SK-N-SH treated with all-trans-retinoic acid at 6 μM for 48 hours (cell line): Measurements from ENCODE around the gene MLYCD.

ENCODE experiments used
- ATAC-seq: fragments of 200-7000 bp; cut with Tn5 transposase; 3 replicates; pipeline ENCODE4 v1.9.1; 2020; ENCODE audit warnings: mild to moderate bottlenecking, moderate library complexity
- ARNTL ChIP-seq: fragments of 450-650 bp; formaldehyde crosslinking; IDR thresholded peaks from 2 replicates; pipeline ENCODE4 v1.5.0; 2020; ENCODE audit warnings: low read depth, mild to moderate bottlenecking, moderate library complexity, borderline replicate concordance
- CSDC2 ChIP-seq: fragments of 250-450 bp; sonication (Bioruptor Pico); IDR thresholded peaks from 2 replicates; pipeline ENCODE4 v1.5.0; 2020; ENCODE audit warnings: mild to moderate bottlenecking, moderate library complexity
- CSRNP3 ChIP-seq: fragments of 250-450 bp; sonication (Bioruptor Pico); IDR thresholded peaks from 2 replicates; pipeline ENCODE4 v1.5.1; 2021; ENCODE audit warnings: mild to moderate bottlenecking, moderate library complexity
- ESRRG ChIP-seq: fragments of 250-450 bp; sonication (Bioruptor Pico); IDR thresholded peaks from 2 replicates; pipeline ENCODE4 v1.6.1; 2021; ENCODE audit warnings: mild to moderate bottlenecking
- GLIS3 ChIP-seq: fragments of 250-450 bp; sonication (Bioruptor Pico); IDR thresholded peaks from 2 replicates; pipeline ENCODE4 v1.5.0; 2020; ENCODE audit warnings: mild to moderate bottlenecking, moderate library complexity
- ISL1 ChIP-seq: fragments of 250-450 bp; sonication (Bioruptor Pico); IDR thresholded peaks from 2 replicates; pipeline ENCODE4 v2.1.2; 2022; ENCODE audit warnings: mild to moderate bottlenecking, moderate library complexity
- OSR1 ChIP-seq: fragments of 250-450 bp; sonication (Bioruptor Pico); IDR thresholded peaks from 2 replicates; pipeline ENCODE4 v1.8.0; 2022; ENCODE audit warnings: moderate library complexity, mild to moderate bottlenecking, inconsistent platforms
- POU6F1 ChIP-seq: fragments of 250-450 bp; sonication (Bioruptor Pico); IDR thresholded peaks from 2 replicates; pipeline ENCODE4 v1.8.0; 2021; ENCODE audit warnings: low read depth, mild to moderate bottlenecking, moderate library complexity, borderline replicate concordance
- PPARA ChIP-seq: fragments of 250-450 bp; sonication (Bioruptor Pico); IDR thresholded peaks from 2 replicates; pipeline ENCODE4 v1.5.0; 2020; ENCODE audit warnings: mild to moderate bottlenecking, borderline replicate concordance
- RARB ChIP-seq: fragments of 250-450 bp; sonication (Bioruptor Pico); IDR thresholded peaks from 2 replicates; pipeline ENCODE4 v1.8.0; 2021; ENCODE audit warnings: mild to moderate bottlenecking, moderate library complexity
- SNAI2 ChIP-seq: fragments of 250-450 bp; sonication (Bioruptor Pico); IDR thresholded peaks from 2 replicates; pipeline ENCODE4 v1.5.0; 2020; ENCODE audit warnings: mild to moderate bottlenecking, moderate library complexity
- TCF4 ChIP-seq: fragments of 250-450 bp; sonication (Bioruptor Pico); IDR thresholded peaks from 2 replicates; pipeline ENCODE4 v1.8.0; 2021; ENCODE audit warnings: mild to moderate bottlenecking, moderate library complexity, borderline replicate concordance
- TOX ChIP-seq: fragments of 250-450 bp; sonication (Bioruptor Pico); IDR thresholded peaks from 2 replicates; pipeline ENCODE4 v1.8.0; 2021; ENCODE audit warnings: mild to moderate bottlenecking, moderate library complexity, borderline replicate concordance
- ZC3H10 ChIP-seq: fragments of 250-450 bp; sonication (Bioruptor Pico); IDR thresholded peaks from 2 replicates; pipeline ENCODE4 v1.5.1; 2021; ENCODE audit warnings: mild to moderate bottlenecking, moderate library complexity
- ZFP3 ChIP-seq: fragments of 250-450 bp; sonication (Bioruptor Pico); IDR thresholded peaks from 2 replicates; pipeline ENCODE4 v1.5.0; 2020; ENCODE audit warnings: mild to moderate bottlenecking, moderate library complexity
- ZFP30 ChIP-seq: fragments of 450-650 bp; formaldehyde crosslinking; IDR thresholded peaks from 2 replicates; pipeline ENCODE4 v1.5.0; 2022; ENCODE audit warnings: mild to moderate bottlenecking, moderate library complexity
- ZNF565 ChIP-seq: fragments of 450-650 bp; formaldehyde crosslinking; conservative IDR thresholded peaks from 2 replicates; pipeline ENCODE4 v1.5.0; 2020; ENCODE audit warnings: low read depth, mild to moderate bottlenecking, moderate library complexity
- ZNF70 ChIP-seq: fragments of 450-650 bp; formaldehyde crosslinking; IDR thresholded peaks from 2 replicates; pipeline ENCODE4 v1.5.0; 2020; ENCODE audit warnings: mild to moderate bottlenecking, moderate library complexity
- ZNF8 ChIP-seq: fragments of 450-650 bp; formaldehyde crosslinking; IDR thresholded peaks from 2 replicates; pipeline ENCODE4 v1.5.0; 2020; ENCODE audit warnings: mild to moderate bottlenecking, moderate library complexity
- TF ChIP-seq, protein P1 (sequence below): fragments of 250-450 bp; sonication (Bioruptor Pico); IDR thresholded peaks from 2 replicates; pipeline ENCODE4 v1.8.0; 2020; ENCODE audit warnings: mild to moderate bottlenecking, moderate library complexity, borderline replicate concordance
- TF ChIP-seq, protein P2 (sequence below): fragments of 250-450 bp; sonication (Bioruptor Pico); IDR thresholded peaks from 2 replicates; pipeline ENCODE4 v1.5.1; 2020; ENCODE audit warnings: low read depth, mild to moderate bottlenecking, moderate library complexity

MLYCD gene

GRCh38 chr16:83934684-83934977, 35.7 kb downstream of the MLYCD start:
- no peak for TF ChIP-seq CSDC2
- no peak for TF ChIP-seq CSRNP3
- no peak for TF ChIP-seq ZNF70 (CRISPR knock-in tag)
- TF ChIP-seq SNAI2 (CRISPR knock-in tag), result no peak
- TF ChIP-seq GLIS3, result no peak
- TF ChIP-seq TCF4 (CRISPR knock-in tag), result no peak
- TF ChIP-seq OSR1 (CRISPR knock-in tag), result no peak
- no peak for TF ChIP-seq ZC3H10 (CRISPR knock-in tag)
- TF ChIP-seq RARB (CRISPR knock-in tag), result no peak
- TF ChIP-seq ESRRG (CRISPR knock-in tag), result no peak
- no peak for TF ChIP-seq ARNTL
- TF ChIP-seq ZFP30 (CRISPR knock-in tag), result no peak
- no peak for TF ChIP-seq ZFP3 (CRISPR knock-in tag)
- TF ChIP-seq, all 23 proteins: peak for 0

GRCh38 chr16:83935005-83935857, 36.3 kb downstream of the MLYCD start:
- ATAC-seq, result no peak
- TF ChIP-seq ZNF565 (CRISPR knock-in tag), result no peak

More at GRCh38 chr16:83934684-83934977, 35.7 kb downstream of the MLYCD start:
- ATAC-seq, result no peak

DNA sequence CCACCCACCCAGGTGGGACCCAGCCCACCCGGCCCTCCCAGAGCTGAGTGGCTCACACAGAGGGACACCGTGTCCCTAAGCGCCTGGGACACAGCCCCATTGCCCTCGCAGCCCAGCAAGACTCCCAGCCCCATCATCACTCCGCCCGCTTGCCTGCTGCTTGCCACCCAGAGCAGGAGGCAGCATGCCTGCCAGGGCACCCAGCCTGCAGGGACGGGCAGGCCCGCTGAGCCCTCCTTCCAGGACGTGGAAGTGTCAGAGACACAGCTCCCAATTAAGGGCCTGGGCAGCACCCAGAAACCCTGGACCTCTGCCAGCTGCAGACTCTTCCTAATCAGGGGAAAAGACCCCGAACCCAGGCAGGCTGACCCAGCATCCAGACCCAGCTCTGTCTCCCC, 36.9 kb downstream of the MLYCD start:
- ATAC-seq, result no peak
- TF ChIP-seq SNAI2 (CRISPR knock-in tag) (no peak), ZC3H10 (CRISPR knock-in tag) (no peak)
- TF ChIP-seq, all 23 proteins: peak for 0

DNA sequence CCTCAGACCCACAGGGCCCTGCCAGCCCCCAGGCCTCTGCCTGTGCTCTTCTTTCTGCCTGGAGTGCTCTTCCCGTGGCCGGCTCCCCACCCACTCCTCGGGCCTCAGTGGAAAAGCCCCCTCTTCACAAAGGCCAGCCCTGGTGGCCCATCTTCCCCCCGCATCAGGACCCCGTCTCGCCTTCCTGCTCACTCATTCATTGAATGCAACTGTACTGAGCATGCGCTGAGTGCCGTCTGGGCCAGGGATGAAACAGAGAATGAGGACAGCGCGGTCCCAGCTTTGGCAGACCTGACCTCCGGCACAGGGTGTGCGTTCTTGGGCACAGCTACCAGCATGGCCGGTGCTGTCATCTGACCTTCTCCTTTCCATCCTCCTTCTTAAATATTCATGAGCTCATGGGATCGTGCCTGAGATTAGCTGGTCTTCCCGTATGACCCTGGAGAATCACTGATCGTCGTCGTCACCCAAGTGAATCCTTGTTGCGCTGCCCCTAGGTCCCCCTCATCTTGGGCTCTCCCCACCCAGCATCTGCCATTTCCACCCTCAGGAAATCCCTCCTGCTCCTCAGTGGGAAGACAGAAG, 37.8 kb downstream of the MLYCD start:
- ATAC-seq, result no peak

More for the DNA sequence above, 37.8 kb downstream of the MLYCD start:
- TF ChIP-seq GLIS3, result no peak
- TF ChIP-seq ZFP30 (CRISPR knock-in tag), result no peak
- TF ChIP-seq RARB (CRISPR knock-in tag), result no peak
- TF ChIP-seq ZFP3 (CRISPR knock-in tag), result no peak
- TF ChIP-seq ZNF8 (CRISPR knock-in tag), result no peak
- TF ChIP-seq, protein P1, sequence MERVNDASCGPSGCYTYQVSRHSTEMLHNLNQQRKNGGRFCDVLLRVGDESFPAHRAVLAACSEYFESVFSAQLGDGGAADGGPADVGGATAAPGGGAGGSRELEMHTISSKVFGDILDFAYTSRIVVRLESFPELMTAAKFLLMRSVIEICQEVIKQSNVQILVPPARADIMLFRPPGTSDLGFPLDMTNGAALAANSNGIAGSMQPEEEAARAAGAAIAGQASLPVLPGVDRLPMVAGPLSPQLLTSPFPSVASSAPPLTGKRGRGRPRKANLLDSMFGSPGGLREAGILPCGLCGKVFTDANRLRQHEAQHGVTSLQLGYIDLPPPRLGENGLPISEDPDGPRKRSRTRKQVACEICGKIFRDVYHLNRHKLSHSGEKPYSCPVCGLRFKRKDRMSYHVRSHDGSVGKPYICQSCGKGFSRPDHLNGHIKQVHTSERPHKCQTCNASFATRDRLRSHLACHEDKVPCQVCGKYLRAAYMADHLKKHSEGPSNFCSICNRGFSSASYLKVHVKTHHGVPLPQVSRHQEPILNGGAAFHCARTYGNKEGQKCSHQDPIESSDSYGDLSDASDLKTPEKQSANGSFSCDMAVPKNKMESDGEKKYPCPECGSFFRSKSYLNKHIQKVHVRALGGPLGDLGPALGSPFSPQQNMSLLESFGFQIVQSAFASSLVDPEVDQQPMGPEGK, result no peak
- no peak for TF ChIP-seq CSRNP3
- TF ChIP-seq ESRRG (CRISPR knock-in tag), result no peak
- TF ChIP-seq POU6F1, result no peak
- no peak for TF ChIP-seq CSDC2
- no peak for TF ChIP-seq ARNTL
- TF ChIP-seq ZC3H10 (CRISPR knock-in tag), result no peak
- no peak for TF ChIP-seq TCF4 (CRISPR knock-in tag)
- no peak for TF ChIP-seq SNAI2 (CRISPR knock-in tag)
- no peak for TF ChIP-seq TOX (CRISPR knock-in tag)
- TF ChIP-seq ZNF565 (CRISPR knock-in tag), result no peak
- TF ChIP-seq, protein P2, sequence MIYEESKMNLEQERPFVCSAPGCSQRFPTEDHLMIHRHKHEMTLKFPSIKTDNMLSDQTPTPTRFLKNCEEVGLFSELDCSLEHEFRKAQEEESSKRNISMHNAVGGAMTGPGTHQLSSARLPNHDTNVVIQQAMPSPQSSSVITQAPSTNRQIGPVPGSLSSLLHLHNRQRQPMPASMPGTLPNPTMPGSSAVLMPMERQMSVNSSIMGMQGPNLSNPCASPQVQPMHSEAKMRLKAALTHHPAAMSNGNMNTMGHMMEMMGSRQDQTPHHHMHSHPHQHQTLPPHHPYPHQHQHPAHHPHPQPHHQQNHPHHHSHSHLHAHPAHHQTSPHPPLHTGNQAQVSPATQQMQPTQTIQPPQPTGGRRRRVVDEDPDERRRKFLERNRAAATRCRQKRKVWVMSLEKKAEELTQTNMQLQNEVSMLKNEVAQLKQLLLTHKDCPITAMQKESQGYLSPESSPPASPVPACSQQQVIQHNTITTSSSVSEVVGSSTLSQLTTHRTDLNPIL (CRISPR knock-in tag), result no peak
- no peak for TF ChIP-seq PPARA (CRISPR knock-in tag)
- TF ChIP-seq ISL1, result no peak
